Fibroblast of the aortic adventitia (primary cell): Measurements from ENCODE around the gene RAPGEF4. TPM values are rescaled to one million over a fixed set of nuclear protein-coding genes. Genes with fewer than 3 reads are reported as not detected.

Source experiments
- DNase-seq: peaks from one replicate; pipeline ENCODE4 v3.0.0-alpha.2; 2010; ENCODE audit warnings: low read depth
- H3K4me3 ChIP-seq: 2 replicates; pipeline ENCODE4 v1.5.1; 2011; ENCODE audit warnings: low read depth, mild to moderate bottlenecking, control low read depth, low read length, moderate library complexity
- CTCF ChIP-seq: IDR thresholded peaks from 2 replicates; pipeline ENCODE4 v1.5.1; 2011; ENCODE audit warnings: mild to moderate bottlenecking, low read length, control low read depth, inconsistent platforms; ENCODE audit not compliant: insufficient read depth
- total RNA-seq: library from RNA; depleted of rRNA; stranded (reverse); fragments of >200 nt; gene quantifications from 2 replicates; pipeline ENCODE4 v1.2.3, GENCODE V29; 2012; ENCODE audit warnings: low replicate concordance

Gene RAPGEF4
- total RNA-seq, 1 donor = 1.3 TPM

GRCh38 chr2:172951554-172951953 is 215.9 kb downstream of the RAPGEF4 start:
- TF ChIP-seq CTCF = no peak
- no peak overlapping the region for H3K4me3 ChIP-seq
- no peak for DNase-seq

GRCh38 chr2:172953411-172953810 is 217.8 kb downstream of the RAPGEF4 start:
- no peak overlapping the region for H3K4me3 ChIP-seq
- no peak for DNase-seq
- no peak for TF ChIP-seq CTCF

- no peak overlapping the region for H3K4me3 ChIP-seq
- no peak for DNase-seq
- TF ChIP-seq CTCF = no peak
Observed at GRCh38 chr2:172953970-172954852, 218.6 kb downstream of the RAPGEF4 start.

GRCh38 chr2:172955587-172955986 is 219.9 kb downstream of the RAPGEF4 start:
- no peak for TF ChIP-seq CTCF
- H3K4me3 ChIP-seq = no peak overlapping the region
- DNase-seq = no peak

GRCh38 chr2:172957734-172958133 is 222.1 kb downstream of the RAPGEF4 start:
- DNase-seq = no peak
- no peak for TF ChIP-seq CTCF
- no peak overlapping the region for H3K4me3 ChIP-seq

- no peak for TF ChIP-seq CTCF
- DNase-seq = no peak
- H3K4me3 ChIP-seq = no peak overlapping the region
Observed at GRCh38 chr2:172962082-172962481, 226.4 kb downstream of the RAPGEF4 start.

GRCh38 chr2:172962824-172963223 is 227.2 kb downstream of the RAPGEF4 start:
- no peak for TF ChIP-seq CTCF
- DNase-seq = peak; percentile 47
- H3K4me3 ChIP-seq = no peak overlapping the region
